ENCODE measurements around the gene SRRM2. TPM values are rescaled to one million over a fixed set of nuclear protein-coding genes. Genes with fewer than 3 reads are reported as not detected.

The SRRM2 gene
- polyA plus RNA-seq, 3 donors = 19.0 to 1,186 (median 31.8) TPM

- H3K27me3 Mint-ChIP-seq (ENCODE audit: low read depth in 3 of 3) = peaks cover 0 to 3% (median 0%) of the 10 kb centered on the region in 3 donors
- Histone ChIP-seq H2AFZ (ENCODE audit: insufficient read depth, low read depth, low read length, poor library complexity, severe bottlenecking) (peak overlapping the region; percentile 98), H3K79me2 (ENCODE audit: insufficient read depth, low read length) (peaks cover 48% of the 10 kb centered on the region), H3K27me3 (ENCODE audit: control insufficient read depth in 2 of 2, insufficient read depth in 2 of 2, low read length in 2 of 2) (no peaks in the 10 kb centered on the region), H3K4me2 (replicated peaks; ENCODE audit: extremely low read depth, low read length, poor library complexity, severe bottlenecking) (peak overlapping the region; percentile 99), H3K9ac (ENCODE audit: insufficient read depth, low read length, poor library complexity, severe bottlenecking) (peak overlapping the region; percentile 96), H3K9me3 (replicated peaks in 1 of 2; ENCODE audit: control insufficient read depth in 1 of 2, insufficient read depth in 1 of 2, low read length in 2 of 2) (peaks cover 0 to 4% of the 10 kb centered on the region in 2 donors), H3K4me1 (ENCODE audit: control insufficient read depth in 1 of 2, insufficient read depth in 2 of 2, low read length in 2 of 2) (peaks cover 31 to 34% of the 10 kb centered on the region in 2 donors), H3K27ac (ENCODE audit: low read depth in 1 of 2, low read length in 2 of 2) (peak overlapping the region; percentile 88 to 93), H3K4me3 (replicated peaks in 1 of 3; ENCODE audit: low read depth in 2 of 3, low read length in 3 of 3) (peak overlapping the region in 2 of 3 experiments; percentile 69 to 97), H4K20me1 (ENCODE audit: insufficient read depth, low read length) (peaks cover 38% of the 10 kb centered on the region), H3K36me3 (replicated peaks in 1 of 2; ENCODE audit: control insufficient read depth in 1 of 2, insufficient read depth in 2 of 2, low read length in 2 of 2) (peaks cover 4 to 10% of the 10 kb centered on the region in 2 donors)
- 76% methylated on average over 23 of the region's 23 CpGs for WGBS (ENCODE audit: insufficient coverage)
- DNase-seq = no peak
- H3K9me3 Mint-ChIP-seq = peaks cover 0 to 4% (median 0%) of the 10 kb centered on the region in 7 donors
- TF ChIP-seq CTCF (IDR thresholded peaks at IDR 0.05) = no peak
- intact Hi-C loops (cut with micrococcal nuclease) = no loop called here
- H3K27ac Mint-ChIP-seq = peak overlapping the region; percentile 96 to 99 (median 98)
- peaks cover 38% of the 10 kb centered on the region for H3K4me1 Mint-ChIP-seq
- H3K36me3 Mint-ChIP-seq = peaks cover 8 to 29% of the 10 kb centered on the region in 2 donors
- H3K4me3 Mint-ChIP-seq = peak overlapping the region; percentile 86 to 95
Observed at GRCh38 chr16:2751577-2752034, 832 bp upstream of the SRRM2 start.

GRCh38 chr16:2752850-2753732 lies 653 bp downstream of the SRRM2 start:
- peaks cover 63% of the 10 kb centered on the region for H3K79me2 ChIP-seq (ENCODE audit: insufficient read depth, low read length)

More at GRCh38 chr16:2752850-2753732, 653 bp downstream of the SRRM2 start:
- 0% methylated on average over 24 of the region's 82 CpGs for WGBS (ENCODE audit: insufficient coverage)
- Histone ChIP-seq H4K20me1 (ENCODE audit: insufficient read depth, low read length) (peaks cover 53% of the 10 kb centered on the region), H3K4me2 (replicated peaks; ENCODE audit: extremely low read depth, low read length, poor library complexity, severe bottlenecking) (peak overlapping the region; percentile 99), H2AFZ (ENCODE audit: insufficient read depth, low read depth, low read length, poor library complexity, severe bottlenecking) (peak overlapping the region; percentile 98), H3K36me3 (replicated peaks in 1 of 2; ENCODE audit: control insufficient read depth in 1 of 2, insufficient read depth in 2 of 2, low read length in 2 of 2) (peaks cover 19 to 24% of the 10 kb centered on the region in 2 donors), H3K27ac (ENCODE audit: low read depth in 1 of 2, low read length in 2 of 2) (peak overlapping the region; percentile 88 to 93), H3K9me3 (replicated peaks in 1 of 2; ENCODE audit: control insufficient read depth in 1 of 2, insufficient read depth in 1 of 2, low read length in 2 of 2) (peaks cover 0 to 4% of the 10 kb centered on the region in 2 donors), H3K27me3 (ENCODE audit: control insufficient read depth in 2 of 2, insufficient read depth in 2 of 2, low read length in 2 of 2) (no peaks in the 10 kb centered on the region), H3K4me1 (ENCODE audit: control insufficient read depth in 1 of 2, insufficient read depth in 2 of 2, low read length in 2 of 2) (peaks cover 31 to 34% of the 10 kb centered on the region in 2 donors), H3K4me3 (replicated peaks in 1 of 3; ENCODE audit: low read depth in 2 of 3, low read length in 3 of 3) (peak overlapping the region; percentile 88 to 97 (median 93)), H3K9ac (ENCODE audit: insufficient read depth, low read length, poor library complexity, severe bottlenecking) (peak overlapping the region; percentile 96)
- Mint-ChIP-seq H3K4me3 (peak overlapping the region; percentile 86 to 95), H3K27me3 (ENCODE audit: low read depth in 3 of 3) (peaks cover 0 to 3% (median 0%) of the 10 kb centered on the region in 3 donors), H3K9me3 (peaks cover 0 to 4% (median 0%) of the 10 kb centered on the region in 7 donors), H3K27ac (peak overlapping the region; percentile 79 to 99 (median 98)), H3K36me3 (peaks cover 22 to 43% of the 10 kb centered on the region in 2 donors), H3K4me1 (peaks cover 41% of the 10 kb centered on the region)
- peak; percentile 72 to 85 (median 79) for DNase-seq
- intact Hi-C loops (cut with micrococcal nuclease) = loop anchor here in 1 of 2 donors (1.0 kb wide), 1 partner anchor 23 kb away; no protein-coding TSS in a partner anchor
- TF ChIP-seq CTCF (IDR thresholded peaks at IDR 0.05) = no peak

Measured in CD14-positive monocyte (primary cell).